Hypothalamus (tissue), 51 donors: ENCODE measurements around the gene MATK.
A peak's percentile ranks its signal among the peaks of the same experiment; 100 is the strongest.
"Not testable (repeated sequence)": the region's sequence is repeated elsewhere in the genome, so short reads cannot be mapped to it uniquely, and the experiment has no call there.

Source experiments
- DNase-seq, 51 donors: peaks; one replicate each; lab custom pipeline; 2025; lab: John Stamatoyannopoulos, UW

MATK gene

DNA sequence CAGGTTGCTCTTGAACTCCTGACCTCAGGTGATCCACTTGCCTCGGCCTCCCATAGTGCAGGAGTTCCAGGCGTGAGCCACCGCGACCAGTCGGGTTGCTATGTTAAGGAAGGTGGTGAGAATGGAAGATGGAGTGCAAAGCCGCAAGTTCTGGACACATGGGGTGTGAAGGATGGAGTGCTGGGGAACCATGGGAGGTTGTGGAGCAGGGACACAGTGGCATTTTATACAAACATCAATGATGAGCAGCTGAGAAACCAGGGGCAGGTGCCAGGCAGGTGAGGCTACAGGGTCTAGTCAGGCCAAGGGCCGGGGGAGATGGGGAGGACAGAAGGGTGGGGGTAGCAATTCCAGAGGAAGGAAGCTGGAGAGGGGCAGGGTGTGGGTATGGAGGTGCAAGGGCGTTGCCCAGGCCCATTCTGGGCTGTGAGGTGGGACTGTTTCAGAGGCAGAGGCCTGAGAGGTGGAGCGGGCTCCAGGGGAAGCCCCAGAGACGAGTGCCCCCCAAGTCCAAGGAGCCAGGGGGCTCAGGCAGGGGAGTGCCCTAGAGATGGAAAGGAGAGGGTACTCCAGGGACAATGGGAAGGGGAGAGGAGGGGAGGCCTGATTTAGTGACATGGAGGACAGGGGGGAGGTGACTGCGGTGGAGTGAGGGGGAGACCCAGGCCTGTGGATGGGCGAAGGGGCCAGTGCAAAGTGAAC is 12.2 kb downstream of the MATK start:
- DNase-seq = no peak

- DNase-seq = no peak
Measured at GRCh38 chr19:3771906-3772455, 14.2 kb downstream of the MATK start, which contains the start of gene RAX2. TSS of gene RAX2 (minus strand) at chr19:3772228. CDS start at chr19:3771742, 486 bp downstream.

DNA sequence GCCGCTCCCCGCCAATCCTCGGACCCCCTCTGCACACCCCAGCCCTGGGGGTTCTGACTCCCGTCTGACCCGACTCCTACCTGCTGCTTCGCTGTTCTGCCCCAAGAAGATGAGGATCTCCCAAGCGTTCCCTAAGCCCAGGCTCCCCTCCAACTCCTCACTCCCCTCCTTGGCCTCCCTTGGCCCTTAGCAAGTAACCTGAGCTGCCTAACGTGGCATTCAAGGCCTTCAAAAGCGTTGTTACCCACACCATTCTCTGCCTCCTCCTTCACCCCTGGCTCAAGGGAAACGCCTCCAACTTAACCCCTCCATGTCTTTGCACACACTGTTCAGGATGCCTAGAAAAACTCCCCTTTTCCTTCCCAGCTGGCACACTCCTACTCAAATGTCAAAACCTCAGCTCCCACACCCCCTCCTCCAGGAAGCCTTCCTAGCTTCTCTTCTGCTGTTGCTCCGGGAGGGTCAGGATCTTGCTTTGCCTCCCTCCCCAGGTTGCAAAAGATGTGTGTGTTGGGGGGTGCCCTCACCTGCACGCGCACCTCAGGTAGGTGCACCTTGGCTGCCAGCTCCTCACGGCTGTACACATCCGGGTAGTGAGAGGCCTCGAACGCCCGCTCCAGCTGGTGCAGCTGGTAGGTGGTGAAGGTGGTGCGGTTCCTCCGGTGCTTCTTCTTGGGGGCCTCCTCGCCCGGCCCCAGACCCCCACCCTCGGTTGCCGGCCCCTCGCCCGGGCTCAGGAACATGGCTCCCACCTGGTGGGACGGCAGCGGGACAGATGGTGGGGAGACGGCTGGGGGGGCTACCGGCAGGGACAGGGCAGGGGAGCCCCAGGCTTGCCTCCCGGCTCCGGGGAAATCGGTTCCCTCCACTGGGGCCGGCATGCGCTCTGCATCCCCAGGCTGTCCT is 14.9 kb downstream of the MATK start:
- DNase-seq = no peak

GRCh38 chr19:3770136-3770999 is 15.8 kb downstream of the MATK start:
- no peak for DNase-seq

GRCh38 chr19:3769494-3769893 is 16.7 kb downstream of the MATK start:
- no peak for DNase-seq

- DNase-seq = no peak
Measured at GRCh38 chr19:3768748-3769099, 17.5 kb downstream of the MATK start.

GRCh38 chr19:3768015-3768747 is 18.0 kb downstream of the MATK start:
- DNase-seq = no peak

- no peak for DNase-seq
Measured at GRCh38 chr19:3767050-3767449, 19.1 kb downstream of the MATK start.

DNA sequence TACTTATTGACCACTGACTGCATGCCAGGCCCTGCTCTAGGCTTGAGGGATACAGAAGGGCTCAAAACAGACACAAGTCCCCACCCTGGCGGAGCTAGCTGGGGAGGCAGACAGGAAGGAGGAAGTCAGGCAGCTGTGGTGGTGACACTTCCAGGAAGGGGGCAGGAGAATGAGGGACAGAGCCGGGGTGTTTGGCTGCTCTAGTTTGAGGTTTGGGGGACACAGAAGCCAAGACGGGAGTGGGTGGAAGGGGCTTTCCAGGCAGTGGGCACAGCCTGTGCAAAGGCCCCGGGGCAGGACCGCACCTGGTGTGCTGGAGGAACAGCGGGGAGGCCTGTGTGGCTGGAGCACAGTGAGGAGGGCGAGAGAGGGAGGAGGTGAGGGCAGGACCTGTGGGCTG is 19.7 kb downstream of the MATK start:
- DNase-seq = no peak

GRCh38 chr19:3765757-3766156 is 20.4 kb downstream of the MATK start:
- not testable (repeated sequence) for DNase-seq

- DNase-seq = no peak
Measured at GRCh38 chr19:3765121-3765520, 21.1 kb downstream of the MATK start.

- DNase-seq = peak; percentile 91 to 100 (median 98)
Measured at GRCh38 chr19:3762501-3763459, 23.4 kb downstream of the MATK start, which contains the start of gene MRPL54. TSS of gene MRPL54 (plus strand) at chr19:3762682. CDS start at chr19:3762701, 19 bp downstream.

- no peak for DNase-seq
Measured at GRCh38 chr19:3762130-3762473, 24.1 kb downstream of the MATK start.

DNA sequence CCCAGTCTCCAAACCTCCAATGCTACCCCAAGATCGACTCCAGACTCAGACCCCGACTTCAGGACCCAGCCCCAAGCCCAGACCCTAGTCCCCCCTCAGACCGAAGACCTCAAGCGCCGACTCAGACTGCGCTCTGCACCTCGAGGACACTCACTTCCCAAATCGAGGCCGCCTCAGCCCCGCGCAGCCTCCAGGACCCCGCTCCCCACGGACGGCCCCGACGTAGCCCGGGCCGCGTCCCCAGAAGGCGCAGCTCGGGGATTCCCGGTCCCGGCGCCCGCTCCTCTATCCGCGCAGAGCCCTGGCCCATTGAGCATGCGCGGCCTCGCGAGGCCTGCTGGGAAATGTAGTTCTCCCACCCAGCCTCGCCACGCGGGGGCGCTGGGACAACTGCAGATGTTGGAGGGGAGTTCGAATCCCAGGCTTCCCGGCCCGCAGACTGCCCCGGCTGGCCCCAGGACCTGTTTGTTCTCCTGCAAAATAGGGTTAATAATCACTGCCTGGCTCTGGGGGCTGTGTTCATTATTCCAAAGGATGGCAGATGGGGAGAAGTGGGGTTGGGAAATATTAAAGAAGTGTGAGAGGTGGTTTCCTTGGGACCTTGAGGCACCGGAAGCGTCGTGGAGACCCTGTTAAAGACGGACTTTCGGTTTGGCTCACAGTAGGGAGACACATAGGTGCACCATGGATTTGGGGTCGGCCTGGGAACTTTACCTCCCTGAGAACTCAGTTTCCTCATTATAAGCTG is 24.6 kb downstream of the MATK start, which contains the start of gene APBA3:
Gene APBA3, minus strand, starts transcription at position 311 of the 748 bp plus-strand sequence. CDS start 1,428 bp downstream, outside the sequence.
- peak; percentile 46 to 96 (median 82) for DNase-seq

DNA sequence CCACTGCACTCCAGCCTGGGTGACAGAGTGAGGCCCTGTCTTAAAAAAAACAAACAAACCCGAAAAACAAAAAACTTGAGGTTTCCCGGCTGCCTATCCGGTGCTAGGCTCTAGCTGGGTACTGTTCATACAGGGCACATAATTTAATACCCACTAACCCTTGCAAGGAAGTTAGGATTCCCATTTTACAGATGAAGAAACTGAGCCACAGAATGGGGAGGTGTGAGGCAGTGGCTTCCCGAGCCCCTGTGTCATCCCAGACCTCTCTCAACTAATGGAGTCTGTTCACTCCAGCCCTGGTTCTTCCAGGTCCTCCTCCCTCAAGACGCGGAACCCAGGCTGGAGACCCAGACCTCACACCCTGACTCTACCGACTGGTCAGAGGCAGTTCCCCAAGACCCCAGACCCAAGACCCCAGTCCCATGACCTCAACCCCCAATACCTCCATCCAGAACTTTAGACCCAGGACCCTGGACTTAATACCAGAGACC is 25.3 kb downstream of the MATK start:
- peak in 3 of 51 donors; percentile 16 to 35 (median 33) for DNase-seq

DNA sequence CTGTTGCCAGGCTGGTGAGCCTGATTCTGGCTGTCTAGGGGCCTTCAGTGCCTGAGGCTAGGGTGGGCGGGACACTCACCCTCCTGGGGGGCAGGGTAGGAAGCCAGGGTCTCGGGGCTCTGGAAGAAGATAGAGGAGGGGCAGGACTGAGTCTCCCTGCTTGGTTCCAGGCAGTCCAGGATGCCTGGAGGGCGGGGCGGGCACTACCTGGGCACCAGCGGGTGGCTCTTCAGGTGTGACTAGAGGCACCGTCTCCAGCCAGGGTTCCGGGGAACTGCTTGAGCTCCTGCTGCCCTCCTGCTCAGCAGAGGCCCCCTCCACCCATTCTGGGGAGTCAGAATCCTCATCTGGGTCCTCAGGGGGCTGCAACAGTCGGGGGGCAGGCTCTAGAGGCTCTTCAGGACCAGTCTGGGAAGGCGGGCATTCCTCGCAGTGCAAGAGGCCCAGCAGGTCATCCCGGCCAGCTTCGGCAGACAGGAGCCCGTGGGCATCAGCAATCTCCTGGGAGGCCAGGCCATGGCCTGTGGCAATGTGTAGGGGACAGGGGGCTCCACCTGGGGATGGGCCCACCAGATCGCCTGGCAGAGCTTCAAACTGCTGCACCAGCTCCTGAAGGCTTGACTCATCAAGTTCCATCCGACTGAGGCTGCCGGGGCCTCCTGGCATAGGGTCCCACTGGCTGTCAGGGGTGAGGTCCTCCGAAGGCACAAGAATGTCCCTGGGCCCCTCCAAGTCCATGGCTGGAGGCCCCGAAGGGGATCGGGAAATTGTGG is 26.5 kb downstream of the MATK start:
- DNase-seq = peak in 4 of 51 donors; percentile 3 to 22 (median 8)

DNA sequence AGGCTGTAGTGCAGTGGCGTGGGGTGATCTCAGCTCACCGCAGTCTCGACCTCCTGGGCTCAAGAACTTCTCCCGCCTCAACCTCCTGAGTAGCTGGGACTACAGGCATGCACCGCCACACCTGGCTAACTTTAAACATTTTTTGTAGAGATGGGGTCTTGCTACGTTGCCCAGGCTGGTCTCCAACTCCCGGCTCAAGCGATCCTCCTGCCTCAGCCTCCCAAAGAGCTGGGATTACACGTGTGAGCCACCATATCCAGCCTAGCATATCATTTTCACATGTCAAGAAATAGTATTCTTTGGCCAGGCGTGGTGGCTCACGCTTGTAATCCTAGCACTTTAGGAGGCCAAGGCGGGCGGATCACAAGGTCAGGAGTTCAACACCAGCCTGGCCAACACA is 27.9 kb downstream of the MATK start:
- not testable (repeated sequence) for DNase-seq
